Middle frontal gyrus (tissue), 1 donor: ENCODE data around the gene AKNA.

Source experiments
- DNase-seq: peaks from one replicate; pipeline ENCODE4 v3.0.0-alpha.2; 2015; ENCODE audit warnings: low spot score; ENCODE audit errors: extremely low spot score

AKNA gene

DNA sequence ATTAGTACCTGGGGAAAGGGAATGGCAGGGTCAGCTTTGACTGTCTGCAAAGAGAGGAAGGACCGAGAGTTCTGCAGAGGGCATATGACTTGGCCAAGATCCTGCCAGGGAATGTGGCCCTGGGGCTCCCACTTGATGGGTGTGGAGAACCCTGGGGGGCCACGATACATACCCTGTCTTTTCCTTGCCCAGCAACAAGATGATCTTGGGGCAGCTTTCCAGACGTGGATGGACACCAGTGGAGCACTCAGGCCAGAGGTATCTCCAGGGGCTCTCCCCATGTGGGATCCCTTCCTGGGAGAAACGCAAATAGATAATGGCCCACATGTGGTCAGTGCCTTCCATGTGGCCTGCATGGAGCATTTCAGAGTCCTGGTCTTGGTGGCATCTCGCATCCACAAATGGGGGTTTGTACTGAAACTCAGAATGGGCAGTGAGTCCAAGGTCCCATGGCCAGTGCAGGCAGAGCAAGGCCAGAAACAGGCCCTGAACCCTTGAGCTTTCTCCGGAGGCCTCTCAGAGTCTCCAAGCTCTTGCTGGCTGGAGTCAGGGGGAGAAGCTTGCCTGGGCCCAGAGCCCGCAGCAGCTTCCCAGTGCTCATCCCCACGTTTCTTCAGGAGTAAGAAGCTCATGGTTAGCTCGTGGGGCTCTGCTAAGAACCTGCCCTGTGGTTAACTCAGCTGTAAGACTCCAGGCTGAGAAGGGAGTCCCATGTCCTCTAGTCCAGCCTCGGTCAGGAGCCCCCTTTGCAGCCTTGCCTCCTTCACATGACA lies 83.2 kb downstream of the AKNA start:
- no peak for DNase-seq

- DNase-seq = no peak
These were observed 83.8 kb downstream of the AKNA start for GRCh38 chr9:114303977-114304376.

DNA sequence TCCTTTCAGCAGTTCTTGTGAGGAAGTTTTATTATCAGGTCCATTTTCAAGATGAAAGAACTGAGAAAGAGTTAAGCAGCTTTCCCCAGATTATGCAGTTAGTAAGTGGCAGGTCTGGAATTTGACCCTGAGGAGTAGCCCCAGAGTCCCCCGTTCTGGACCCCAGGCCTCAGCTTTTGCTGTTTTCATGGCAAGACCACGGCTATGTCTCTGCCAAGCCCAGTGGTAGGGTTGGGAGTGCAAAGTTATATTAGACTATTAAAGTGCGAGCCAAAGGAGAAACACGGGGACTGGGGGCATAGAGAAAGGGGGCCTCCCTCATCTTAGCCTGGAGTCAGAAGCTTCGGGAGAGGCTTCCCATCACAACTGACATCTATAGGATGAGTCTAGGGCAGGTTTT lies 84.2 kb downstream of the AKNA start:
- no peak for DNase-seq

DNA sequence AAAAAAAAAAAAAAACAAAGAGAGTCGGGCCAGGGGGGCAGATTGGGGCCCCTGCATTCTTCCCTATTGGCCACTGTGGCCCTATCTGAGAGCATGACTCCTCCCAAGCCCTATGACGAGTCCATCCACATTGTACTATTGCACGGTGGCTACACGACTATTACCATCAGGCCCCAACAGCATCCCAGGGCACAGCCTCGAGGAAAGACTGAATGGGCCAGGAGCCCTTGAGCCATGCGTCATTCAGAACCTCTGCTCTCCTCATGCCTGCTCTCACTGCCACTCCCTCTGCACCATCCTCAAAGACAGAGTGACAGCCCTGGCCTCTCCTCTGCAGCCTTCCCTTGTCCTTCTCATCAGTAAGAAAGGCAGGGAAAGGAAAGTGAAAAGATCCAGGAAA lies 85.1 kb downstream of the AKNA start:
- DNase-seq = no peak

DNA sequence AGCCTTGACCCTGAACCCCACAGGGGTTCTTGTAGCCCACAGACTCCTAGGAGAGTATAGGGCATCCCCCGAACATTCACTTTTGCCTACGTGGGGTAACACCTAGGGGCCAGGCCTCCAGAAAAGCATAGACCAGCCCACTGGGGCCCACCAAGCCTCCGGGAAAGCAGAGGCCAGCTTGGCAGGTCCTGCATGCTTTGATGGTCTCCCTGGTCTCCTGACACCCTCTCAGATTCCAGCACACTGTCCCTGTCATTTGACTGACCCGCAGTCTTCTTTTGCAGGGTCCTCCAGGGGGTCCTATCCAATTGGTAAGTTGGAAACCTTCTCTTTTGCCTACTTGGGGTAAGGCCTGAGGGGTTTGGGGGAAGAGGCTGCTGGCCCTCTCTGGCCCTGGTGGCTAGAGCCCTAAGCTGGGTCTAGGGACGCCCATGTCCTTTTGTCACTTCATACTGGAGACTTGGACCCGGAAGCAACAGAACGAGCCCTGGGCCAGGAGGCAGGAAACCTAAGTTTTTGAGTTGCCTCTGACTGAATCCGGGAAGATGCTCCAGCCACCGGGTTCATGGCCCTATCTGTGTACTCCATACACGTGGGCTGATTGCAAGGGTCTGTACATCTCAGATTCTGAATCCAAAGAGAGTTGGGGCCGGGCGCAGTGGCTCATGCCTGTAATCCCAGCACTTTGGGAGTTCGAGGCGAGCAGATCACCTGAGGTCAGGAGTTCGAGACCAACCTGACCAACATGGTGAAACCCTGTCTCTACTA lies 85.8 kb downstream of the AKNA start:
- no peak for DNase-seq

DNA sequence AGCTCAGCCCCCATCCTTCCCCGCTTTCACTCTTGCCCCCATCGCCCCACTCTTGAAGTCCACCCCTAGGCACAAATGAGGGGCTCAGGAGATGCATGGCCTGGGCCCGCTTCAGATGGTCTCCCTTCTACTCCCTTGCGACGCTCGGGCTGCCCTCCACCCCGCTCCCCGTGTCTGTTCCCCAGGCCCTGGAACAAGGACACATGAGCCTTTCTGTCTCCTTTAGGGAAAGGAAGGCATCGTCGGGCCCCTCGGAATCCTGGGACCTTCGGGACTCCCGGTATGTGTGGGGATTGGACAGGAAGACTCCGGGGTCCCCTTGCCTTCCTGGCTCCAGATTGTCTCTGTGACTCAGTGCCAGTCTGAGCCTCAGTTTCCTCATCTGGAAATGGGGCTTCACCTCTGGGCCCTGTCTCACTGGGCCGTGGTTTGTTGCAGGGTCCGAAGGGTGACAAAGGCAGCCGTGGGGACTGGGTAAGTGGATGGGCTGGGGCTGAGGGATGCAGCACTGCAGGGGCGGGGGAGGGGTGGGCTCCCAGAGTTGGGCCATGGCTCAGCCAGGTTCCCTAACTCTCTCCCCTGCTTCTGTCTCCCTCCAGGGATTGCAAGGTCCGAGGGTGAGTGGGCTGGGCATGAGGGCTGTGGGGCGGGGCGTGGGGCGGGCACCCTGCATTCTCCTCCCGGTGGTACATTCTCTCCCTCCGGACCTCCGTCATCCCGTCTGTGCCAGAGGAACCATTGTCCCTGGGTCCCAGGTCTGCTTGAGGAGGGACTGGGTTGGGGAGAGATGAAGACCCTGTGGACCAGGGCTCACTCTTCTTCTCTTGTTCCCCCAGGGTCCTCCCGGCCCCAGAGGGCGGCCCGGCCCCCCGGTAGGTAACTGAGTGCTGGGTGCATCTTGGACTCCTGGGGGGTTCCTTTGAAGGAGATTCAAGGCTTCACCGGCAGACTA lies 86.7 kb downstream of the AKNA start:
- DNase-seq = no peak

DNA sequence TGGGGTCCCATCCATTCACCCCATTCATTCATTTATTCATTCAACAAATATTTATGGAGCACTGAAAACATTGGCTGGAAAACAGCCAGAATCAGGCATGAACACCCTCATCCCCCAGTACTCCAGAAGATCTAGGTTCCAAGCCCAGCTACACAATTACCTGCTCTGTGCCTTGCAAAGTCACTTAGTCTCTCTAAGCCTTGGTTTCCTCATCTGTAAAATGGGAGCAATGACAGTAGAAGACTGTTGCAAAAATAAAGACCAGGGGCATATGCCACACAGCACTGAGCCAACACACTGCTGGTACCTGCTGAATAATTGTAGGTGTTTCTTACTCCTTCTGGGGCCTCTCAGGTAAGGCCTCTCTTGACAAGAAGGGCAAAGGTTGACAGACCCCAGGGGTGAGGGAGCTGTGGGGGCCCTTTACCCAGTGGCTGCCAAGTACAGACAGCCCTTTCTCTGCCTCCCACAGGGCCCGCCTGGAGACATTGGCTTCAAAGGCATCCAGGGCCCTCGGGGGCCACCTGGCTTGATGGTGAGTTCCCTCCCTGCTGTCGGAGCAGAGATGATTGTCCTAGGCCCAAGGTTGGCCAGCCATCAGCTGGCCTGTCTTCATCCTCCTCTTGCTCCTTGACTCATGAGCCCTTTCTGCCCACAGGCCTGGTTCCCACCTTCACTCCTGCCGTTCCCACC lies 87.5 kb downstream of the AKNA start:
- no peak for DNase-seq

DNA sequence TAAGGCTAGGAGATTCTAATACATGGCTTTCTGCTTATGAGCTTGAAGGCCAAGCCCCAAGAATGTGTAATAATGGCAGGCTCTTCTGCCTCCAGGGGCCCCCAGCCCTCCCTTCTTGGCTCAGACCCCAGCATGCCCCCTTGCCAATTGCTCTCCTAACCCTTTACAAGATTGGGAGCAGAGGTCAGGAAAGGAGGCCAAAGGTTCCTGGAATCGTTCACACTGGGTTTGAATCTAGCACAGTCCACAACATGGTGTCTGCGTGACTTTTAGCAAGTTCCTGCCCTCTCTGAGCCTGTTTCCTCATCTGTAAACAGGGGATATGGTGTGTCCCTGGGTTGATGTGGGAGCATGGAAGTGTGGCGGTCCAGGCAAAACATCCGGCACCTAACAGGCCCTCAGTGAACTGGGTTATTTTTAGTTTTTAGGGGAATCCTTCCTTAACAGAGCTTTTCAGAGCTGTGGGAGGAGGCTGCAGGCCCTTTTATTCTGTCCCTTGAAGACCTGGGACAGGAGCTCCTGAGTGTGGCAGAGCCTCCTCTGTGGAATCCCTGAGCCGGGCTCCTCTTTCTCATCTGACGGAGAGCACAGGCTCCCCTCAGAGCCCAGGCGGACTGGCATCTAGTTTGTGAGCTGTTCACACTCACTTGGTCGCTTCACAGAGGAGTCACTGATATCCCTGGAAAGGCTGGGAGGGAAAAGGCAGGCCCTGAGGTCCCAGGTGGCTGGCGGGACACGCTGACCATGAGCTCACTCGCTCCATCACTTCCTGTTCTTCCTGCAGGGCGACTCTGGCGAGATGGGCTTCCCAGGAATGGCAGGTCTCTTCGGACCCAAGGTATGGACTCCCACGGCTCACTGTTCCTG lies 88.3 kb downstream of the AKNA start:
- no peak for DNase-seq

DNA sequence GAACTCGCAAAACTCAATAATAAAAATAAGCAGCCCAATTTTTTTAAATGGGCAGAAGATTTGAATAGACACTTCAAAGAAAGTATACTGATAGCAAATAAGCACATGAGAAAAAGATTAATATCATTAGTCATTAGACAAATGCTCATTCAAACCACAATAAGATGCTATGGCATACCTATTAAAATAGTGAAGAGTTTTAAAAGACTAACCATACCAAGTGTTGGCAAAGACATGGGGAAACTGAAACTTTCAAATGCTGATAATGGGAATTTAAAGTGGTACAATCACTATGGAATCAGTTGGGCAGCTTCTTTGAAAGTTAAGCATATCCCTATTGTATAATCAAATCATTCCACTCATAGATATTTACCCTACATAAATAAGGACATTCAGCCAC lies 91.4 kb downstream of the AKNA start:
- no peak for DNase-seq

- DNase-seq = no peak
These were observed 93.1 kb downstream of the AKNA start for GRCh38 chr9:114294664-114295063.

DNA sequence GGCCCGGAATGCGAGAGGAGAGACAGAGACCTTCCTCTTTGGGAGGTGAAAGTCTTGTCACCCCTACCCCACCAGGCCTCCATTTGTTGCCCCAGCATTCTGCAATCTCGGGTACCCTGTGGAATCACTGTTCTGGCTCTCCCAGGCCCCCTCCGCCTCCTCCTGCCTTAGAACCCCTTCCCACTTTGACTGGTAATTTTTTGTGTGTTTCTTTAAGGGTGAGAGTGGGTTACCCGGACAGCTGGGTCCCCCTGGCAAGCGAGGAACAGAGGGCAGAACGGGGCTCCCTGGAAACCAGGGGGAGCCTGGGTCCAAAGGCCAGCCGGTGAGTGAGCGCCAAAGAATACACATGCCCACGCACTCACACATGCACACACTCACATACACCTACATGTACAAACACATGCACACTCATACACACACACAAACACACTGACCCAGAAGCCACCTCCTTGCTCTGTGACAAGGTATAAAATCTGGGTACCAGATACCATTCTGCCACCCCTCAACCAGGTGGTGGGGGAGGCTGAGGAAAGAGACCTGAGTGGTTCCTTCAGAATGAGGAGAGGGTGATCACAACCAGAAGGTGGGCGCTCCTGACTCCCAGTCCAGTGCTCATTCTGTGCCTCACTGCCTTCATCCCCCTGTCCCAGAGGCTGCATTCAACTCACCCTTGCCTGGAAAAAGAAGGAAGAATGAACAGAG lies 95.7 kb downstream of the AKNA start:
- DNase-seq = no peak

GRCh38 chr9:114291064-114291474 lies 96.7 kb downstream of the AKNA start:
- peak; percentile 54 for DNase-seq

GRCh38 chr9:114290561-114290986 lies 97.2 kb downstream of the AKNA start:
- DNase-seq = no peak

GRCh38 chr9:114289571-114290481 lies 98.0 kb downstream of the AKNA start:
- DNase-seq = no peak

DNA sequence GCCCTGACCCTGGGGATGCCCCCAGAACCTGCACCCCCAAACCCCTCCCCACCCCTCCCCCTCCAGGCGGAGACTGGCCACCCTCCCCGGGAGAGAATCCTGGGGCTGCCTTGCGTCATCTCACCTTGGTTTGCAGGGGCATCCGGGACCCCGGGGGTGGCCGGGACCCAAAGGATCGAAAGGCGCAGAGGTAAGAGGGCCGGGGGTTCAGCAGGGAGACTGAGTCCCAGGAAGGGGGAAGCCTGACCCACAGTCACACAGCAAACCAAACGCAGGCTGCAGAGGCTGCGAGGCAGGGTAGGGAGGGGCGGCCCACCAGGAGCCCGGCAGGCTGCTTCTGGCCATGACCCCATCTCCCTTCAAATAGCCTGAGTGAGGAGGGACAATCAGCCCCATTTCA lies 98.7 kb downstream of the AKNA start:
- DNase-seq = no peak

DNA sequence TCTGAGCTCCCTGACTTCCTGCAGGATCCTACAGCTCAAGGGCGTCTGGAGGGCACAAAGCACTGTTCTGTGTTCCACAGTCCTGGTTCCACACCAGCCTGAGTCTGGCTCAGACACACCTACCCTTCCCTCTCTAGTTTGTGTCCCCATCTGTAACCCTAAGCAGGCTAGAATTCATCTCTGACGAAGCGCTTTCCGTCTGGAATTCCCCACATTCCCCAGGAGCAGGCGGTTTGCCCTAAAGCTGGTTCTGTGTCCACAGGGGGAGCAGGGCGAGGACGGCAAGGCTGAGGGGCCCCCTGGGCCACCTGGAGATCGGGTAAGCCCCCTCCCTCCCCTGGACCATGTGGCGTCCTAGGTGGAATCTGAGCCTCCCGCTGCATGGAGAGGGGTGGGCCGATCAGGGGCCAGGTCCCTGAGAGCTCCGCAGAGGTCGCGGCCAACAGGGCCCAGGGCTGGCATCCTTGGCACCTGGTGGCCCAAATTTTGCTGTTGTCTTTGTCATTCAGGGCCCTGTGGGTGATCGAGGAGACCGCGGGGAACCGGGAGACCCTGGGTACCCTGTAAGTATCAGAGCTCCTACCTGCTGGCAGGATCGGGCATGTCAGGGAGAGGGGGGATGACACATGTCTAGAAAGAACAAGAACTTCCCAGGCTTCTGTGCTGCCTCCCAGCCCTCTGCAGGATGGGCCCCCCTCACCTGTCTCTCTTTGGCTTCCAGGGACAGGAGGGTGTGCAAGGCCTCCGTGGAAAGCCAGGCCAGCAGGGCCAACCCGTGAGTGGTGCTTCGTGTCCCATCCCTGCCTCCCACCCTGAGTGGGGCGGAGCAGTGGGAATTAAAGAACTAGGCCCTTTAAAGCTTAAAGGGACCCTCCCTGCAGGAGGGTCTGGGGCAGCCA lies 99.3 kb downstream of the AKNA start:
- no peak for DNase-seq

GRCh38 chr9:114287763-114288192 lies 100.0 kb downstream of the AKNA start:
- no peak for DNase-seq
